HTERT RPE-1 (cell line): ENCODE results near the gene FGFRL1.

Experiments used
- in situ Hi-C: fragments of 300-500 bp; cut with MboI; formaldehyde crosslinking; loops from 4 replicates; pipeline ENCODE4 v1.14.3; 2020; ENCODE audit warnings: low sequenced_read_pairs

The FGFRL1 gene

GRCh38 chr4:1062419-1062818 is 51.0 kb downstream of the FGFRL1 start:
- in situ Hi-C loops = no loop called here

DNA sequence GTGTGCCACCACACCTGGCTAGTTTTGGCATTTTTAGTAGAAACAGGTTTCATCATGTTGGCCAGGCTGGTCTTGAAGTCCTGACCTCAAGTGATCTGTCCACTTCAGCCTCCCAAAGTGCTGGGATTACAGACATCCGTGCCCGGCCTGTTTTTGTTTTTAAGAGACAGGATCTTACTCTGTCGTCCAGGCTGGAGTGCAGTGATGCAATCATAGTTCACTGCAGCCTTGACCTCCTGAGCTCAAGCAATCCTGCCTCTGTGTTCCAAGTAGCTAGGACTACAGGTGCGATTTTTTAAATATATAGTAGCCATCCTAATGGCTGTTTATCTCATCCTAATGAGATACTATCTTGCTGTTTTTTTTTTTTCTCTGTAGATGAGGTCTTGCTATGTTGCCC is 54.3 kb downstream of the FGFRL1 start:
- in situ Hi-C loops = no loop called here

- in situ Hi-C loops = no loop called here
These were observed 58.0 kb downstream of the FGFRL1 start for GRCh38 chr4:1069394-1069793.

GRCh38 chr4:1072830-1073446 is 61.5 kb downstream of the FGFRL1 start:
- in situ Hi-C loops = no loop called here

DNA sequence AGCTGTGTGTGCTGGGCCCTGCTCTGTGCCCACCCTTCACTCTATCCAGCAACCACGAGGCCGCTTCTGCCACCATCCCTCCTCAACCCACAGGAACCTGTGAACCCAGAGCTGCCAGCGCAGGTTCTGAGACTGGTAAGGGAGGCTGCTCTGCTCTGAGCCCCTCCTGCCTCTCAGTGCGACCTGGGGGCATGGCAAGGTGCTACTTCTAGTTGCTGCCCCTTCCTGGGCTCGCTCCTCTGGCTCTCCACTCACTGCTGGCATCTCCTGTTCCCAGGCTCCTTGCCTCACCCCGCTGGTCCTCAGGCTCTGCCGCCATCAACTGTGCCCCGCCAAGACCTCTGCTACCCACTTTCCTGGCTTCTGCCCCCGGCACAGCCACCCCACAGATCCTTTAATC is 62.7 kb downstream of the FGFRL1 start:
- in situ Hi-C loops = no loop called here

DNA sequence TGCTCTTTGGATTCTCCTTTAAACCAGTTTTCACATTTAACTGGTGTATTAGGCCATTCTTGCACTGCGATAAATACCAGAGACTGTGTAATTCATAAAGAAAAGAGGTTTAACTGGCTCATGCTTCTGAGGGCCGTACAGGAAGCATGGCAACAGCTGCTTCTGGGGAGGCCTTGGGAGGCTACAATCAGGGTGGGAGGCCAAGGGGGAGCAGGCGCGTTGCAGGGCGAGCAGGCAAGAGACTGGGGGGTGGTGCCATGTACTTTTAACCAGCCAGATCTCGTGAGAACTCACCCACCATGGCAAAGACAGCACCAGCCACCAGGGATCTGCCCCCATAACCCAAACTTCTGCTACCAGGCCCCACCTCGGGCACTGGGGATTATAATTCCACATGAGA is 63.8 kb downstream of the FGFRL1 start:
- in situ Hi-C loops = no loop called here

GRCh38 chr4:1075809-1076699 is 64.6 kb downstream of the FGFRL1 start:
- in situ Hi-C loops = no loop called here
